Endometrium (tissue), 2 donors: ENCODE data around the gene STRN4.
"Not testable (repeated sequence)": the region's sequence is repeated elsewhere in the genome, so short reads cannot be mapped to it uniquely, and the experiment has no call there.

Experiments
- FAIRE-seq: peaks from 2 replicates; lab custom pipeline; 2012; peaks lifted over from hg19 to GRCh38; lab: Jason Lieb, UNC
- donor health status: control.
- donor health status: control.

Gene STRN4

GRCh38 chr19:46773018-46773399 is 26.8 kb upstream of the STRN4 start:
- no peak for FAIRE-seq

GRCh38 chr19:46772170-46773017 is 26.1 kb upstream of the STRN4 start:
- FAIRE-seq = no peak

DNA sequence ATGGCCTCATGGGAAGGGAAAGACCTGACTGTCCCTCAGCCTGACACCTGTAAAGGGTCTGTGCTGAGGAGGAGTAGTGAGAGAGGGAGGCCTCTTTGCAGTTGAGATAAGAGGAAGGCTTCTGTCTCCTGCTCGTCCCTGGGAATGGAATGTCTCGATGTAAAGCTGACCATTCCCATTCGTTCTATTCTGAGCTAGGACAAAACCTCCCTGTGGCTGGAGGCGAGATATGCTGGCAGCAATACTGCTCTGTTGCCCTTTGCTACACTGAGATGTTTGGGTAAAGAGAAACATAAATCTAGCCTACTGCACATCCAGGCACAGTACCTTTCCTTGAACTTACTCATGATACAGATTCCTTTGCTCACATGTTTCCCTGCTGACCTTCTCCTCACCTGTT is 22.5 kb upstream of the STRN4 start:
- not testable (repeated sequence) for FAIRE-seq

- FAIRE-seq = no peak
These were observed 20.5 kb upstream of the STRN4 start for GRCh38 chr19:46766569-46767317.

DNA sequence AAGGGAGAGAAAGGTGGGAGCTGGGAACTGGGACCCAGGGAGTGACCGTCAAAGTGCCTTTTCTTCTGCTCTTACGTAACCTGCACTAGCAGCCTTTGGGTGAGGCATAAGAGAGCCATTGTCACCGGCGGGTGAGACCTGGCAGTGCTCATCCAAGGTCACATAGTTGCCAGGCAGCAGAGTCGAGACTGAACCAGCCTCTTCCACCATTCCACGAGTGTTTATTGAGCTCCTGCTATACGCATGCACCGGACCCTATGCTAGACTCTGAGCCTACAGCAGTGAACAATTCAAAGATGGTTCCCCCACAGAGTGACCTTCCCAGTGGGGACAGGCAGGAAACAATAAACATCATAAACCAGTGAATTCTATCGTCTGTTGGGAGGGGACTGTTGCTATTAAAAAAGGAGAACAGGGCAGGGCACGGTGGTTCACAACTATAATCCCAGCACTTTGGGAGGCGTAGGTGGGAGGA is 18.6 kb upstream of the STRN4 start:
- FAIRE-seq = no peak

GRCh38 chr19:46762245-46762890 is 16.1 kb upstream of the STRN4 start:
- FAIRE-seq = no peak

DNA sequence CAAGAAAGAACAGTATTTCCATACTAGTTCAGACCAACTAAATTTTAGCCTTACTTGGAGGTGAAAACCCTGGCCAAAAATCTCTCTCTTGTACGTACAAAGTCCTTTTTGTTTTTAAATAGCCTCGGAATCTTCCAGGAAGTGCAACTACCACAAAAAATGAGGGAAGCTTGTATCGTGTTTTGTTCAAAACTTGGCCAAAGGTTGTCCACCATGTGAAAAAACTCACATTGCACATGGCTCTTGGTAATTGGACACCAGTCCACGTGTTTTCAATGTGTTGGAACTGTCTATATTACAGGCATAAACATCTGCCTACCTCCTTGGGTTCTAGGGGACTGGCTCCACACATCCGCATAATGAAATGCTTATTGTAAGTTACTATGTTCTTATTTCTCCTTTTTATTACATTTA is 15.2 kb upstream of the STRN4 start:
- no peak for FAIRE-seq

DNA sequence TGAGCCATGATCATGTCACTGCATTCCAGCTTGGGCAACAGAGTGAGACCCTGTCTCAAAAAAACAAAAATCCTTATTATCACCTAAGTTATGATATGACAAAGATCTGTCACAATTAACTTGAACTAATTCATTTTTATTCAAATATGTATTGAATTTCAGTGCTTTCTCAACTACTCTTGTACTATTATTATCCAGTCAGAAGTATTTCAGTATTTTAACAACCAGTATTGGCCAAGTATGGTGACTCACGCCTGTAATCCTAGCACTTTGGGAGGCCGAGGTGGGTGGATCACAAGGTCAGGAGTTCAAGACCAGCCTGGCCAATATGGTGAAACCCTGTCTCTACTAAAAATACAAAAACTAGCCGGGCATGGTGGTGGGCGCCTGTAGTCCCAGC is 14.6 kb upstream of the STRN4 start:
- FAIRE-seq = not testable (repeated sequence)

DNA sequence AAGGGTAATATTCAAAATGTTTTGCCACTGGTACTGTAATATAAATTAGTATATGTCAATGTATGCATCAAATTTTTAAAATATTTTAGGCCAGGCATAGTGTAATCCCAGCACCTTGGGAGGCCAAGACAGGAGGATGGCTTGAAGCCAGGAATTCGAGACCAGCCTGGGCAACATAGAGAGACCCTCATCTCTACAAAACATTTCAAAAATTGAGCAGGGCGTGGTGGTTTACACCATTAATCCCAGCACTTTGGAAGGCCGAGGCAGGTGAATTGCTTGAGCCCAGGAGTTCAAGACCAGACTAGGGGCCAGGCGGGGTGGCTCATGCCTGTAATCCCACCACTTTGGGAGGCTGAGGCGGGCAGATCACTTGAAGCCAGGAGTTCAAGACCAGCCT is 14.1 kb upstream of the STRN4 start:
- no peak for FAIRE-seq

DNA sequence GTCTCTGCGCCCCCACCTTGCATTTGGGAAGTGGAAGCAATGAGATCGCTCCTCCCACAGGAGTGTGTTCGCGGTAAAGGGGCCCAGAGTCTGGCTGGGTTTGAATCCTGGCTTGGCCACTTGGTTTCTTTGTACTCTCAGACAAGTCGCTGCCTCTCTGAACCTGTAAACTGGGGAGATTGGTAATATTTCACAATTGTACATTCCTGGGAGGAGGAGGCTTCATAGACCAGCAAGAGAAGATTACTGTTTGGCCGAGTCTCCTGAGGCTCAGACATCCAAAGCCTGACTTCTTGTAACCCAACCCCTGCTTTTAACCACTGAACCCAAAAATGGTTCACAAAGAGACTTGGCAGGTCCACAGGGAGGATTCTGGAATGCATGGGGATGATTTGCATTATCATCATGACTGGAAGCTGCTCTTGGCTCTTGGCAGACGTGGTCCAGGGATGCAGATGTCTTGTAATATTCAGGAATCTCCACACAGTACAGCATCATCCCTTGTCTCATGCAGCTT is 13.6 kb upstream of the STRN4 start:
- FAIRE-seq = no peak

DNA sequence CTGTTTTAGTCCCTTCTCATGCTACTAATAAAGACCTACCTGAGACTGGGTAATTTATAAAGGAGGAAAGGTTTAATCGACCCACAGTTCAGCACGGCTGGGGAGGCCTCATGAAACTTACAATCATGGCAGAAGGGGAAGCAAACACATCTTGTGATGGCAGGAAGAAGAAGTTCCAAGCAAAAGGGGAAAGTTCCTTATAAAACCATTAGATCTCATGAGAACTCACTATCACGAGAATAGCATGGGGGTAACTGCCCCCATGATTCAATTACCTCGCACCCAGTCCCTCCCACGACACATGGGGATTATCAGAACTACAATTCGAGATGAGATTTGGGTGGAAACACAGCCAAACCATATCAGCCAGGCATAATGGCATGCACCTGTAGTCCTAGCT is 13.0 kb upstream of the STRN4 start:
- FAIRE-seq = no peak

DNA sequence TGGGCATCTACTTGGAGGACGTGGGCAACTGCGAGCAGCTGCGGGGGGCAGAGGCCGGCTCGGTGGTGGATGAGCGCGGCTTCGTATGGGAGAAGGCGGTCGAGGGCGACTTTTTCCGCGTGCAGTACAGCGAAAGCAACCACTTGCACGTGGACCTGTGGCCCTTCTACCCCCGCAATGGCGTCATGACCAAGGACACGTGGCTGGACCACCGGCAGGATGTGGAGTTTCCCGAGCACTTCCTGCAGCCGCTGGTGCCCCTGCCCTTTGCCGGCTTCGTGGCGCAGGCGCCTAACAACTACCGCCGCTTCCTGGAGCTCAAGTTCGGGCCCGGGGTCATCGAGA is 10.3 kb upstream of the STRN4 start:
- no peak for FAIRE-seq

GRCh38 chr19:46755853-46756543 is 9.7 kb upstream of the STRN4 start:
- no peak for FAIRE-seq

- FAIRE-seq = no peak
These were observed 9.0 kb upstream of the STRN4 start for GRCh38 chr19:46755077-46755852.

- FAIRE-seq = no peak
These were observed 7.3 kb upstream of the STRN4 start for GRCh38 chr19:46753420-46754155.

DNA sequence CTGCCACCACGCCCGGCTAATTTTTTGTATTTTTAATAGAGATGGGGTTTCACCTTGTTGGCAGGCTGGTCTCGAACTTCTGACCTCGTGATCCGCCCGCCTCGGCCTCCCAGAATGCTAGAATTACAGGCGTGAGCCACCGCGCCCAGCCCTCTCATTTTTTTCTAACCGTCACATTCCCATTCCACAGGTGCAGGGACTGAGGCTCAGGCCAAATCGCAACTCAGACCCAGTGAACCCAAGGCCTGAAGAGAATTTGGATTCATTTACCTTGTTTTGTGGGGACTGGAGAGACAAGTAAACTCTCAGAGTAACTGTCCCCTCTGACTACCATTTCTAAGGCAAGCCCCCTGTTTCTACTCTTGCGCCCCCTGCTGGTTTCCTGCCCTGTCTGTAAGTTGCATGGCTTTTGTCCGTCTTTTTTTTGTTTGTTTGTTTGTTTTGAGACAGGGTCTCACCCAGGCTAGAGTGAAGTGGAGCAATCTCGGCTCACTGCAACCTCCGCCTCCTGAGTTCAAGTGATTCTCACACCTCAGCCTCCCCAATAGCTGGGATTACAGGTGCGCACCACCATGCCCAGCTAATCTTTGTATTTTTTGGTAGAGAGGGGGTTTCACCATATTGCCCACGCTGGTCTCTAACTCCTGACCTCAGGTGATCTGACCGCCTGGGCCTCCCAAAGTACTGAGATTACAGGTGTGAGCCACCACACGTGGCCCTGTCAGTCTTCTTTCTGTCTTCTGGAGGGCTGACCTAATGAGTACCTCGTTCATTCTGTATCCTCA is 2.3 kb upstream of the STRN4 start:
- FAIRE-seq = no peak

DNA sequence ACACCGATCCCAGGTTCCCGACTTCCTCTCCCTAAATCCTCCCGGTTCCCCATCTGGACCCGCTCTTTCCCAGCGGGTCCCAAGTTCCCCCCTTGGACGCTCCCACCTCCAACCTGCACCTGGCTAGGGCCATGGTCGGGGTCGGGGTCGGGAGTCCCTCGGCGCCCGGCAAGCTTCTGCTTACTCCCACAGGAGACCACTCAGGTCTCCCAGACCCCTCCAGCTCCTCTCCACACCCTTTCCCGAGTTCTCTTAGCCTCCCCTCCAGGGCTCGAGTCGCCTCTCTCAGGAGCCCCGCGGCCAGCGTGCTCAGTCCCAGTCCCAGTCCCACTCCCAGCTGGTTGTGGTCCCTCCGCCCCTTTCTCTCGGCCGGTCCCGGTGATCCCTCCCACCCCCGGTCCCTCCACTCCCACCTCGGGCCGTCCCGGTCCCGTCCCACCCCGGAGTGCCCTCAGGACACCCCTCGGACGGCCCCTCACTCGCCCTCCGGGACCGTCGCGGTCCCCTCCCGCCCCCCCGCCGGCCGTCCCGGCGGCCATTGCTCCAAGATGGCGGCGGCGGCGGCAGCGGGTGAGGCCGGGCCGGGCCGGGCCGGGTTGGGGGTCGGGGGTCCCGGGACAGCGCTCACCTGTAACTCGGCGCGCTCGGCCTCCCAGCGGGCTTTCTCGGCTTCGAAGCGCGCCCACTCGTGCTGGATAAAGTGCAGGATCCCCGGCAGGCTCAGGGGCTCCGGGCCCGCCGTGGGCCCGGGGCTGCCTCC is 549 bp downstream of the STRN4 start, which contains the start of gene FKRP:
Gene FKRP (plus strand): TSS at position 537 of the 760 bp plus-strand sequence. CDS start 9,394 bp downstream, outside the sequence.
- no peak for FAIRE-seq

GRCh38 chr19:46745030-46745429 is 1.2 kb downstream of the STRN4 start:
- no peak for FAIRE-seq
